Stimulated activated memory B cell treated with anti-CD40 and anti-IgM and Interleukin-4, amounts not matched to agents 10 μg/mL and 1 μg/mL and 100 μg/mL, for 72 hours (primary cell): ENCODE results near the gene CREB3L2.
"Not testable (repeated sequence)": the region's sequence is repeated elsewhere in the genome, so short reads cannot be mapped to it uniquely, and the experiment has no call there.

Experiments used
- ATAC-seq: fragments of 150-1000 bp; cut with Tn5 transposase; 2 replicates; pipeline ENCODE4 v1.10.0; 2021
- H3K27ac Mint-ChIP-seq: one replicate; pipeline ENCODE4 v1.8.0; 2022; ENCODE audit warnings: mild to moderate bottlenecking, mixed read lengths
- H3K27me3 Mint-ChIP-seq: one replicate; pipeline ENCODE4 v1.8.0; 2022; ENCODE audit warnings: mixed read lengths
- H3K36me3 Mint-ChIP-seq: one replicate; pipeline ENCODE4 v1.8.0; 2022; ENCODE audit warnings: mixed read lengths
- H3K4me1 Mint-ChIP-seq: one replicate; pipeline ENCODE4 v1.8.0; 2022; ENCODE audit warnings: mixed read lengths
- H3K4me3 Mint-ChIP-seq: one replicate; pipeline ENCODE4 v1.8.0; 2022; ENCODE audit warnings: mild to moderate bottlenecking, moderate library complexity, mixed read lengths
- H3K9me3 Mint-ChIP-seq: one replicate; pipeline ENCODE4 v1.8.0; 2022; ENCODE audit warnings: mixed read lengths

The CREB3L2 gene

DNA sequence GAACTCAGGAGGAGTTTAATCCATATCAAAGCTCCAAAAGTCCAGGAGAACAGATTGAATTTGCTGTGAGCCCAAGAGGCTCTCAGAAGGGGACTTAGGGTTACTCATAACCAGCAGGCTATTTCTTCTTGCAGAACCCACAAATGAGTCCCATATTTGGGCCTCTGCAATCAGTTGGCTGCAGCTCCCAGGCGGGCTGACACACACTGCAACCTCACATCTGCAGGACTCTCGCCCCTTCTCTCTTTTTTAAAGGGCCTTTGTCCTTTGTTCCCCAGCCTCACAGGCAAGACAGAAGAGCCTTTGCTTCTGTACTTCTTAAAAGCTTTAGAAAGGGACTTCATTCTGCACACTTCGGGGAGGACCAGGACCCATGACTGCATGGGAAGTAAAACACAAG lies 26.7 kb downstream of the CREB3L2 start:
- no peaks in the 10 kb centered on the region for H3K9me3 Mint-ChIP-seq
- ATAC-seq, result no peak
- H3K27ac Mint-ChIP-seq, result no peak overlapping the region
- H3K4me3 Mint-ChIP-seq, result no peak overlapping the region
- H3K4me1 Mint-ChIP-seq, result peaks cover 3% of the 10 kb centered on the region
- peaks cover 5% of the 10 kb centered on the region for H3K36me3 Mint-ChIP-seq
- H3K27me3 Mint-ChIP-seq, result no peaks in the 10 kb centered on the region

GRCh38 chr7:137974766-137975165 lies 27.1 kb downstream of the CREB3L2 start:
- H3K9me3 Mint-ChIP-seq, result no peaks in the 10 kb centered on the region
- H3K27ac Mint-ChIP-seq, result no peak overlapping the region
- H3K4me1 Mint-ChIP-seq, result no peaks in the 10 kb centered on the region
- H3K4me3 Mint-ChIP-seq, result no peak overlapping the region
- ATAC-seq, result no peak
- H3K36me3 Mint-ChIP-seq, result peaks cover 5% of the 10 kb centered on the region
- no peaks in the 10 kb centered on the region for H3K27me3 Mint-ChIP-seq

GRCh38 chr7:137970253-137970975 lies 31.5 kb downstream of the CREB3L2 start:
- no peak for ATAC-seq
- Mint-ChIP-seq H3K9me3 (peaks cover 3% of the 10 kb centered on the region), H3K27me3 (no peaks in the 10 kb centered on the region), H3K4me1 (peaks cover 8% of the 10 kb centered on the region), H3K27ac (no peak overlapping the region), H3K4me3 (no peak overlapping the region), H3K36me3 (peaks cover 17% of the 10 kb centered on the region)

DNA sequence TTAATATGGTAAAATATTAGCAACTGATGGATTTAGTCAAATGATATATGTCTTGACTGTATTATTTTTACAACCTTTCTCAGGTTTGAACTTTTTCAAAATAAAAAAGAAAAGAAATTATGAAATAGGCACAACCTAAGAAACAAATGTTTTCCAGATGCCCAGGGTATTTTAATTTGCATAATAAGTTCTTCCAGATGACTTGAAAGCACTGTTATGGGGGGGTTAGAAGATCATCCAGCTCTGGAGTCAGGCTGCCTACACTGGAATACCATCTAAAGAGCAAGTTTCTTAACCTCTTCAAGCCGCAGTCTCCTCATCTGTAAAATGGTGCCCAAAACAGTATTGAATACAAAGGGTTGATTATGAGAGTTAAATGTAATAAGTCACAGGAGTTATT lies 32.1 kb downstream of the CREB3L2 start:
- no peaks in the 10 kb centered on the region for H3K27me3 Mint-ChIP-seq
- no peak overlapping the region for H3K4me3 Mint-ChIP-seq
- H3K27ac Mint-ChIP-seq, result no peak overlapping the region
- no peak for ATAC-seq
- H3K4me1 Mint-ChIP-seq, result peaks cover 8% of the 10 kb centered on the region
- H3K36me3 Mint-ChIP-seq, result peaks cover 17% of the 10 kb centered on the region
- peaks cover 3% of the 10 kb centered on the region for H3K9me3 Mint-ChIP-seq

DNA sequence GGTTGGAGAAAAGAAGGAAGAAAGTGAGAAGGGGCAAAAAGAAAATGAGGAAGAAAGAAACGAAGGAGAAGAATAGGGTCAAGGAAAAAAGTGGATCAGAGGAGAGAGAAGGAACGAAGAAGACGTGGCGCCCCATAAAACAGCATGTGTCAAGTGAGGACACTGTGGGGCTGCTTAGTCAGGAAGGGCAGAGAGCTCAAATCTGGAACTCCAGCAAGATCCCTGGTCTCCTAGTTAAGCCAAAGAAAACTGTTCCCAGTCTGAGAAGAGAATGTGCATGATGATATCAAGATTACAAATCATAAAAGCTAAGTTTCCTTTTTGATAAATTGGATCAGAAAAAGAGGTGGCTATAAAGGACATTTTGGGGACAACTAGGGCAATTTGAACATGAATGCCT lies 33.0 kb downstream of the CREB3L2 start:
- no peak for ATAC-seq
- H3K4me3 Mint-ChIP-seq, result no peak overlapping the region
- no peak overlapping the region for H3K27ac Mint-ChIP-seq
- peaks cover 8% of the 10 kb centered on the region for H3K4me1 Mint-ChIP-seq
- peaks cover 3% of the 10 kb centered on the region for H3K9me3 Mint-ChIP-seq
- H3K36me3 Mint-ChIP-seq, result peaks cover 17% of the 10 kb centered on the region
- H3K27me3 Mint-ChIP-seq, result no peaks in the 10 kb centered on the region

DNA sequence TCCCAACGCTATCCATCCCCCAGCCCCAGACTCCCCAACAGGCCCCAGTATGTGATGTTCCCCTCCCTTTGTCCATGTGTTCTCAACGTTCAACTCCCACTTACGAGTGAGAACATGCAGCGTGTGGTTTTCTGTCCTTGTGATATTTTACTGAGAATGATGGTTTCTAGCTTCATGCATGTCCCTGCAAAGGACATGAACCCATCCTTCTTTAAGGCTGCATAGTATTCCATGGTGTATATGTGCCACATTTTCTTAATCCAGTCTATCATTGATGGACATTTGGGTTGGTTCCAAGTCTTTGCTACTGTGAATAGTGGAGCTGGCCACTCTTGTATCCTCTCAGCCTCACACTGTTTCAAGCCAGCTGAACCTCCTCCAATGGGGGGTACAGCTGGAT lies 33.5 kb downstream of the CREB3L2 start:
- H3K27me3 Mint-ChIP-seq, H3K9me3 Mint-ChIP-seq, H3K27ac Mint-ChIP-seq, H3K4me1 Mint-ChIP-seq, H3K4me3 Mint-ChIP-seq, ATAC-seq: not testable (repeated sequence)
- peaks cover 18% of the 10 kb centered on the region for H3K36me3 Mint-ChIP-seq

GRCh38 chr7:137967143-137968018 lies 34.5 kb downstream of the CREB3L2 start:
- Mint-ChIP-seq H3K27me3 (no peaks in the 10 kb centered on the region), H3K9me3 (peaks cover 3% of the 10 kb centered on the region), H3K36me3 (peaks cover 27% of the 10 kb centered on the region), H3K27ac (no peak overlapping the region), H3K4me1 (peaks cover 17% of the 10 kb centered on the region), H3K4me3 (no peak overlapping the region)
- no peak for ATAC-seq

DNA sequence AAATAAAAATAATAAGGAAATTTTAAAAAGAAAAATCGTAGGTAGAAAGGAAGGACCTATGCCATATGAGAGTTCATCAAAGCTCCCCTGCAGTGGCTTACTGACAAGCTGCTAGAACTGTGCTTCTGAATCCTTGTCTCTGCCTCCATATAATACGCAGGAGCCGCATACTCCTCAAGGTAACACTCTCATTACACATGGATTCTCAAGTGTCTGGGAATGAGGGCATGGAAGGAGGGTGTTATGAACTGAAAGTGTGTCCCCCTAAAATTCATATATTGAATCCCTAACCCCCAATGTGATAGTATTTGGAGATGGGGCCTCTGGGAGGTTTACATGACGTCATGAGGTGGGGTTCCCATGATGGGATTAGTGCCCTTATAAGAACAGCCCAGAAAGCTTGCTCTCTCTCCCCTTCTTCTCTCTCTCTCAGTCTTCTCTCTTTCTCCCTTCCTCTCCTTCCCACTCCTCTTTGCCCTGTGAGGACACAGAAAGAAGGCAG lies 35.2 kb downstream of the CREB3L2 start:
- ATAC-seq, result no peak
- Mint-ChIP-seq H3K4me3 (no peak overlapping the region), H3K4me1 (peaks cover 22% of the 10 kb centered on the region), H3K9me3 (peaks cover 3% of the 10 kb centered on the region), H3K27me3 (no peaks in the 10 kb centered on the region), H3K27ac (no peak overlapping the region), H3K36me3 (peaks cover 28% of the 10 kb centered on the region)

GRCh38 chr7:137965942-137966640 lies 35.8 kb downstream of the CREB3L2 start:
- Mint-ChIP-seq H3K4me3 (no peak overlapping the region), H3K27ac (no peak overlapping the region), H3K36me3 (peaks cover 28% of the 10 kb centered on the region), H3K9me3 (peaks cover 3% of the 10 kb centered on the region), H3K4me1 (peaks cover 29% of the 10 kb centered on the region), H3K27me3 (no peaks in the 10 kb centered on the region)
- no peak for ATAC-seq

- ATAC-seq, result no peak
- no peak overlapping the region for H3K27ac Mint-ChIP-seq
- peaks cover 33% of the 10 kb centered on the region for H3K4me1 Mint-ChIP-seq
- H3K27me3 Mint-ChIP-seq, result no peaks in the 10 kb centered on the region
- peaks cover 3% of the 10 kb centered on the region for H3K9me3 Mint-ChIP-seq
- H3K4me3 Mint-ChIP-seq, result no peak overlapping the region
- H3K36me3 Mint-ChIP-seq, result peaks cover 28% of the 10 kb centered on the region
Observed at GRCh38 chr7:137964824-137965545, 36.9 kb downstream of the CREB3L2 start.

GRCh38 chr7:137962875-137963507 lies 38.9 kb downstream of the CREB3L2 start:
- no peaks in the 10 kb centered on the region for H3K27me3 Mint-ChIP-seq
- peaks cover 17% of the 10 kb centered on the region for H3K36me3 Mint-ChIP-seq
- H3K4me1 Mint-ChIP-seq, result peaks cover 40% of the 10 kb centered on the region
- no peak for ATAC-seq
- no peaks in the 10 kb centered on the region for H3K9me3 Mint-ChIP-seq
- H3K27ac Mint-ChIP-seq, result no peak overlapping the region
- H3K4me3 Mint-ChIP-seq, result no peak overlapping the region

DNA sequence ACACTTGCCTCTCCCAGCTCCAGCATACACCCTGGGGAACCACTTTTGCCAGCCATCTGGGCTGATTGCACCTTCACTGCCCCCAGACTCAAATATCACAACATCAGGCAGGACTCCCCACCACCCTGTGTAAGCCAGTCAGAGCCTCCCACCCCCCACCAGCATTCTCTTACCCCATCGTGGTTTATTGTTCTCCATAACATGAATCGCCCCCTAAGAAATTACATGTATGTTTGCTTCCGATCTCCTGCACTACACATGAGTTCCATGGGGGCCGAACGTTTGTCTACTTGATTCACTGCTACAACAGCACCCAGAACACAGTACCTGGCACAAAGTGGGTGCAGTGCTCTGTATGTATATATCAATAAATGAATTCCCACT lies 39.4 kb downstream of the CREB3L2 start:
- Mint-ChIP-seq H3K4me1 (peaks cover 40% of the 10 kb centered on the region), H3K9me3 (no peaks in the 10 kb centered on the region), H3K27me3 (no peaks in the 10 kb centered on the region), H3K36me3 (peaks cover 13% of the 10 kb centered on the region), H3K27ac (no peak overlapping the region), H3K4me3 (no peak overlapping the region)
- no peak for ATAC-seq

DNA sequence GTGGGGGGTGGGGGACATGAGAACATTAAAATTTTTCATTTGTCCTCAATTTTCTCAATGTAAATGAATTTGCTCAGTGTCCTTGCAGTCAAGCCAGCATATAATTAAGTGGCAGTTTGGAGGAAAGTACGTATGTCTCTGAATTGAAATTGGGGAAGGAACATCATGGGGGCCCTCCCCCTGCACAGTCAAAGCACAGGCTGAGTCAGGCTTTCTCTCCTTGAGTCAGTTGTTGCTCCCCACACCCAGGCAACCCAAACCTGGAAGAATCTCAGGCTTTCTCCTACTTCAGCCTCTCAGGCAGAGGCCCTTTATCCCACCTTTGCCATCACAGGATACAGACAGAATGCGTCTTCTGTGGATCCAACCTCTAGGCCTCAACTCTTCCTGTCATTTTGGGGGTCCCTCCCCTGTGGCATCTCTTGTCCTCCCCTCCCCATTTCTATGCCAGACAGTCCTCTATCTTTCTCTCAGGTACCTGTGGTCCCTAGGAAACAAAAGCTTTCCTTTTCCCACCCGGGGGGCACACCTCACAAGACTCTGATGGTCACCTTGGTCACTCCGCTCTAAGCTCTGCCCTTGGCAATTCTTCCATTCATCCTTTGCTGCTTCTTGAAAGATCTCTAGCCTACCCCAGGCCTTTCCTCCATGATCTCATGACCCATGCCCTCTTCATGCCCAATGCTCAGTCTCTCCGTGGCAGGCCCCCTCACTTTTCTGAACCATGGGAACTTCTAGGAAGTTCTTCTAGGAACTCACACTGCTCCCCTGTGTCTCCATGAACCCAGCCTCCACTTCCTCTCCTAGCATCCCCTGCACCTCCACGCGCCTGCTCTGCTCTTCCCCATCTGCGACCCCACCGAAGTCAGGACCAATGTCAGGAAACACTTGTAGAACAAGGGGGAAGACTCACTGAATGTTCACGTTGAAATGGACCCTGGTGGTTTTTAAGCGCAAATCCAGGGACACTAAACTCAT lies 40.4 kb downstream of the CREB3L2 start:
- Mint-ChIP-seq H3K36me3 (peaks cover 19% of the 10 kb centered on the region), H3K9me3 (no peaks in the 10 kb centered on the region), H3K27ac (peak overlapping the region; percentile 0), H3K27me3 (no peaks in the 10 kb centered on the region), H3K4me3 (no peak overlapping the region), H3K4me1 (peaks cover 40% of the 10 kb centered on the region)
- peak; percentile 79 for ATAC-seq
